Ovary (tissue), 3 donors: ENCODE measurements around the gene MCOLN2.

Experiments used
- POLR2A ChIP-seq: fragments of 450-650 bp; IDR thresholded peaks from one replicate; pipeline ENCODE4 v1.6.1; 2017; ENCODE audit warnings: antibody characterized with exemption, mild to moderate bottlenecking, moderate library complexity
- TF ChIP-seq, protein P1 (sequence below), 3 donors: fragments of 450-650 bp in 2 of 3; fragments of 200-600 bp in 1 of 3; IDR thresholded peaks; one replicate each; pipeline versions ENCODE4 v1.5.1 to v1.8.0; 2016 to 2022; ENCODE audit warnings: antibody characterized with exemption in 3 of 3, mild to moderate bottlenecking in 1 of 3
- donor health status: DM: no; HTN: no; CAD: no.

DNA sequence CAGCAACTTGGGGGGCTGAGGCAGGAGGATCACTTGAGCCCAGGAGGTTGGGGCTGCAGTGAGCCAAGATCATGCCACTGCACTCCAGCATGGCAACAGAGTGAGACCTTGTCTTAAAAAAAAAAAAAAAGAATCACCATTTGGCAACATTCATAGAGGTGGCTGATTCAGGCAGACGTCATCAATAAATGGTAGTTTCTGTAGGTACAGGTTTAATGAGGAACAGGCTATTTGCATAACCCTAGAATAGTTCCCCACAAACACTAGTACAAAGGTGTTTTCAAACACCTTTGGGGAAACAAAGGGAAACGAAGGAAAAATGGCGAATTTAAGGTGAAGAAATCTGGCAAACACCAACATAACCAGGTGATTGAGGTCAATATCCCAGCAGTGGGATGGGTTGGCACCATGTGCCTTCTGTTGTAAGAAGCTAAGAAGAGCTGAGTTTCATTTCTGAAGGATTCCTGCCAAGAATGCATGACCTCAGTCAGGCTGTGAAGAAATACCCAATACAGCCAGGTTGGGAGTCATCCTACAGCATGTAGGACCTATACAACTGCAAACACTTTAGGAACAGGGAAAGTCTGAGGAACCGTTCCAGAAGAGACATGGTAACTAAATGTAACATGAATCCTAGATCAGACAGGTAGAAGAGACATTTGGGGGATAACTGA lies 109.5 kb downstream of the MCOLN2 start:
- TF ChIP-seq, protein P1, sequence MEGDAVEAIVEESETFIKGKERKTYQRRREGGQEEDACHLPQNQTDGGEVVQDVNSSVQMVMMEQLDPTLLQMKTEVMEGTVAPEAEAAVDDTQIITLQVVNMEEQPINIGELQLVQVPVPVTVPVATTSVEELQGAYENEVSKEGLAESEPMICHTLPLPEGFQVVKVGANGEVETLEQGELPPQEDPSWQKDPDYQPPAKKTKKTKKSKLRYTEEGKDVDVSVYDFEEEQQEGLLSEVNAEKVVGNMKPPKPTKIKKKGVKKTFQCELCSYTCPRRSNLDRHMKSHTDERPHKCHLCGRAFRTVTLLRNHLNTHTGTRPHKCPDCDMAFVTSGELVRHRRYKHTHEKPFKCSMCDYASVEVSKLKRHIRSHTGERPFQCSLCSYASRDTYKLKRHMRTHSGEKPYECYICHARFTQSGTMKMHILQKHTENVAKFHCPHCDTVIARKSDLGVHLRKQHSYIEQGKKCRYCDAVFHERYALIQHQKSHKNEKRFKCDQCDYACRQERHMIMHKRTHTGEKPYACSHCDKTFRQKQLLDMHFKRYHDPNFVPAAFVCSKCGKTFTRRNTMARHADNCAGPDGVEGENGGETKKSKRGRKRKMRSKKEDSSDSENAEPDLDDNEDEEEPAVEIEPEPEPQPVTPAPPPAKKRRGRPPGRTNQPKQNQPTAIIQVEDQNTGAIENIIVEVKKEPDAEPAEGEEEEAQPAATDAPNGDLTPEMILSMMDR (IDR thresholded peaks at IDR 0.05) = no peak
- TF ChIP-seq POLR2A = no peak
